ENCODE results near the gene CAMKK2.
"Not testable (repeated sequence)": the region's sequence is repeated elsewhere in the genome, so short reads cannot be mapped to it uniquely, and the experiment has no call there.

The CAMKK2 gene

DNA sequence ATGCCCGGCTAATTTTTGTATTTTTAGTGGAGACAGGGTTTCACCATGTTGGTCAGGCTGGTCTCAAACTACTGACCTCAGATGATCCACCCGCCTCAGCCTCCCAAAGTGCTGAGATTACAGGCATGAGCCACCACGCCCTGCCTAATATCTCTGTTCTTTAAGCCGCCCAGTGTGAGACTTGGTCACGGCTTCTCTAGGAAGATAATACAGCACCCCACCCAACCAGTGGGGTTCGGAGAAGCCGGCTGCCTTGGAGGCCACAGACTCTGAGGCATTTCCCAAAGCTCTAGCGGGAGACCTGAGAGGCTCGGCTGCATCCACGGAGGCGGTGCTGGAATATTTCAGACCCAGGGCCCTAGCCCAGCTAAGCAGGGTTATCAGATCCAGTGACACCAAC is 13.6 kb downstream of the CAMKK2 start:
- not testable (repeated sequence) for DNase-seq (ENCODE audit: low read depth); H3K4me3 ChIP-seq (ENCODE audit: low read depth, low read length)

DNA sequence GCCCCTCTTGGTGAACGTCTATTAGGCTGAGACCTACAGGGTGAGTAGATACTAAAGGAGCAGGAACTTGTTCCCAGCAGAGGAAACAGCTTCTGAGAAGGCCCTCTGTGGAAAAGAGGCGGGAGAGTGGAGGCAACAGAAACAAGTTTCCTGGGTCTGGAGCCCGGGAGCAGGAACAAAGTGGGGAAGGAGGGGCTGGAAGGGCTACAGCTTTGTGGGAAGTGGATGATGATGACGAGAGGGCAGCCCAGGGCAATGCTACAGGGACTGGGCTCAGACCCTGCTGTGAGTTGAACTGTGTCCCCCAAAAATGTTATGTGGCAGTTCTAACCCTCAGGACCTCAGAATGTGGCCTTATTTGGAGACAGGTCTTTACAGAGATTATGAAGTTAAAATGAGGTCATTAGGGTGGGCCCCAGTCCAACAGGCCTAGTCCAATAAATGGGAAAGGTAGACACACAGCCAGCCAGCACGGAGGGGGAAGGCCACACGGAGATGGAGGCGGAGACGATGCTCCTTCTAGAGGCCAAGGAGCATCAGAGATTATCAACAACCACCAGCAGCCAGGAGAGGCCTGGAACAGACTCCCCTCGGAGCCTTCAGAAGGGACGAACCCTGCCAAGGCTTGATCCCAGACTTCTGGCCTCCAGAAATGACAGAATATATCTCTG is 14.3 kb downstream of the CAMKK2 start:
- no peak overlapping the region for H3K4me3 ChIP-seq (ENCODE audit: low read depth, low read length)
- DNase-seq (ENCODE audit: low read depth): no peak

DNA sequence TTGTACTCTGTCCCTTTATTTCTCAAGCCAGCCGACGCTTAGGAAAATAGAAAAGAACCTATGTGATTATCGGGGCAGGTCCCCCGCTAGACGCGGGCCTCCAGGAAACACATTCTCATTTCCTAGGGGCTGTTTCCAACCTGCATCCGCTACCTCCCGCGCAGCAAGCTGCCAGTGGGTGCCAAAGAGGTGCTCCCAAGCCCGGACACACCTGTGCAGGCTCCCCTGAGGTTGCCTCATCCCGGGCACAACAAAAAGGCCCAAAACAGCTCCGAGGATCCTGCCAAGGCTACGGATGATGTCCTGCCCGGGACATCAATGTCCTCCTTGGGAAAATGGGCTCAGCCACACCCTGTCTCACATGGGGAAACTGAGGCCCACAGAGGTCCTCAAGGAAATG is 15.4 kb downstream of the CAMKK2 start:
- not testable (repeated sequence) for H3K4me3 ChIP-seq (ENCODE audit: low read depth, low read length); DNase-seq (ENCODE audit: low read depth)

DNA sequence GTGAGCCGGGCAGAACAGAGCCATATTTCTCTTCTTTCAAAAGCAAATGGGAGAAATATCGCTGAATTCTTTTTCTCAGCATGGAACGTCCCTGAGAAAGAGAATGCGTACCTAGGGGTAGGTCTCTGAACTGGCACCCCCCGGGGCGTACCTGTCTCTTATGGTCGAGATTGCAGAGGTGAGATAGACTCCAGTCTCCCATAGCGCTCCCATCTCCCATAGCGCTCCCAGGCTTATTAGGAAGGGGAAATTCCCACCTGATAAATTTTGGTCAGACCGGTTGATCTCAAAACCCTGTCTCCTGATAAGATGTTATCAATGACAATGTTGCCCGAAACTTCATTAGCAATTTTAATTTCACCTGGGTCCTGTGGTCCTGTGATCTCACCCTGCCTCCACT is 16.0 kb downstream of the CAMKK2 start:
- DNase-seq (ENCODE audit: low read depth); H3K4me3 ChIP-seq (ENCODE audit: low read depth, low read length): not testable (repeated sequence)

DNA sequence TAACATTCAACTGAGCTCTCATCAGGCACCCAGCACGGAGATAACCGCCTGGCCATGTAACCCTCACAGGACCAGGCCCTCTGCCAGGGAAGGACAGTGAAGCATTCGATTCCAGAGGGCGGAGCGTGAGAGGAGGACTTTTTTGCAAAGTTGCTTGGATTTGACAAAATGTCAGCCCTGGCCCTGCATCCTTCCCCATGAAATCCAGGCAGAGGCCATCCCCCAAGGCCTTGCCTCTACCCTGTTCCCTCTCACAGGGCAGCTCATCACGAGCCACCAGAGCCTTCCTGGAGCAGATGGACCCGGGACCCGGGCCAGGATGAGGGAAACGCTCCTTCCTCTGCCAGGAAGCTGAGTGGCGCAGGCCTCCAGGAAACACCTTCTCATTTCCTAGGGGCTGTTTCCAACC is 17.0 kb downstream of the CAMKK2 start:
- no peak overlapping the region for H3K4me3 ChIP-seq (ENCODE audit: low read depth, low read length)
- DNase-seq (ENCODE audit: low read depth): no peak

DNA sequence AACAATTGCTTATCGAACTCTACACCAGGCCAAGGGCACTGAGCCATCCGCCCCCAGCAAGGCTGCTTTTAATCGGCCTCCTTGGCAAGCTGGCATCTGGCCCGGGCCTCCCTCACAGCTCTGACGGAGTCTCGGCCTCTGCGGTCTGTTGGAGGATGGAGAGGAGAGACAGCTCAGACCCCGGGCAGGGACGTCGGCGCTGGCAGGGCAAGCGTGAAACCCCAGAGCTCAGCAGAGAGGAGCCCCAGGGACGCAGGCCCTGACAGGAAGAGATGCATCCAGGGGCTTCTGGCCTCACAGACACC is 17.5 kb downstream of the CAMKK2 start:
- no peak overlapping the region for H3K4me3 ChIP-seq (ENCODE audit: low read depth, low read length)
- DNase-seq (ENCODE audit: low read depth): no peak

DNA sequence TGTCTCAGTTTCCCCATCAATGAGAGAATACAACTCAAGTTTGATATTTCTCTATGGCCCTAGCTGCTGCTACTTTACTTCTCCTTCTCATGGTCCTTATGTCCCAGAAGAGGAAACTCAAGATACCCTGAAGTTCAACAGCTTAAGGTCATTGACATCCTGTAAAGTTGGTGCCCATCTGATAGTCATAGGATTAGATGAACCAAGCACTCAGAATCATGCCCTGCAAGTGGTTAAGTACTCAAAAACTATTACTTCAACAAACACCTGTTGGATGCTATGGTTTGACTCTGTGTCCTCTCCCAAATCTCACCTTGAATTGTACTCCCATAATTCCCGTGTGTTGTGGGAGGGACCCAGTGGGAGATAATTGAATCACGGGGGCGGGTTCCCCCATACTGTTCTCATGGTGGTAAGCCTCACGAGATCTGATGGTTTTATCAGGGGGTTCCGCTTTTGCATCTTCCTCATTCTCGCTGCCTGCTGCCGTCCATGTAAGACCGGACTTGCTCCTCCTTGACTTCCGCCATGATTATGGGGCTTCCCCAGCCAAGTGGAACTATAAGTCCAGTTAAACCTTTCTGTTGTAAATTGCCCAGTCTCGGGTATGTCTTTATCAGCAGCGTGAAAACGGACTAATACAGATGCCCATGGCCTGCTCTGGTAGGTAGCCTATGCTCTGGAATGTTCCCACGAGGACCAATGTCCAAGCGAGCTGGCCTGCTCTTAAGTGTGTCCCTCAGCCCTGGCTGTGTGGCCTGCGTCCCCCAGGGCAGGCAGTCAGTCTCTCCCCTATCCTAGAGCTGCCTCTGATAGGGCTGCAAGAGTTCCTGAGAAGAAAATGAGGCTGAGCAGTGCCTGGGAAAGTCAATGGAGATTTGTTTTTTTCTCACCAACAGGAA is 18.1 kb downstream of the CAMKK2 start:
- no peak for DNase-seq (ENCODE audit: low read depth)
- no peak overlapping the region for H3K4me3 ChIP-seq (ENCODE audit: low read depth, low read length)

DNA sequence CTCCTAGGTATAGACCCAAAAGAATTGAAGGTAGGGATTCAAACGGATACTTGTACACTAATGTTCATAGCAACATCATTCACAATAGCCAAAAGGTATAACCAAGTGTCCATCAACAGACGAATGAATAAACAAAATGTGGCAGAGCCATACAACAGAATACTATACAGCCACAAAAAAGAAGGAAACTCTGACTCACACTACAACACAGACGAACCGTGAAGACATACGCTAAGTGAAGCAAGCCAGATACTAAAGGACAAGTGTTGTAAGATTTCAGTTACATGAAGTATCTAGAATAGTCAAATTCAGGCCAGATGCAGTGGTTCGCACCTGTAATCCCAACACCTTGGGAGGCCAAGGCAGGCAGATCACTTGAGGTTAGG is 19.1 kb downstream of the CAMKK2 start:
- no peak for DNase-seq (ENCODE audit: low read depth)
- no peak overlapping the region for H3K4me3 ChIP-seq (ENCODE audit: low read depth, low read length)

DNA sequence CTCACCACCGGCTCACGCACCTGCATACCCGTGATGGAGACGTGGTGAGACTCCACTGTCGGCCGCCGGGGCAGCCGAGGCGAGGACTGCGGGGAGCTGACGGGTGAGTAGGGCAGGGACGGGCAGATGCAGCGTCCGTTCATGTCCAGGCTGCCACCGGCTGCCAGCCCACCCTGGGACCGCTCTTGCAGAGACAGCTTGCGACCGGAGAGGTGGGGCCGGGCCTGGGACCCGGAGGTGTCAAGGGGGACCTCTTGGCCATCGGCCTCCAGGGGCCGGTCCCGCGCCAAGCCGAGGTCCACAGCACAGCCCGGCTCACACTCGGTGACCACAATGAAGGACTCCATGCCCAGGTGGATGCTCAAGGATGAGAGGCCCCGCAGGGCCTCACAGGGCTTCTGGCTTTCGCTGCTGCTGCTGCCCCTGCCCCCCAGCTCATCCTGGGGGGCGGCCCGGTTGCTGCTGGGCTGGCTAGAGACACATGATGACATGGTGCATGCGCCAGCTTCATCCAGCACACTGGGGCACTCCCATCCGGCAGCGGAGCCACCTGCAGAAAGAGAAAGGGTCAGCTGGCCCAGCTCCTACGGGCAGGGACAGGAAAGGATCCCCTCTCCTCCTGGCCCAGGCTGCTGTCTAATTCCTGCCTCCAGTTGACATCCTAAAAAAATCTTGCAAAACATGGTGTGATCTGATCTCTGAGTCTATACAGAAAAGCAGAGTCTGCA is 22.3 kb downstream of the CAMKK2 start:
- H3K4me3 ChIP-seq (ENCODE audit: low read depth, low read length): no peak overlapping the region
- no peak for DNase-seq (ENCODE audit: low read depth)

DNA sequence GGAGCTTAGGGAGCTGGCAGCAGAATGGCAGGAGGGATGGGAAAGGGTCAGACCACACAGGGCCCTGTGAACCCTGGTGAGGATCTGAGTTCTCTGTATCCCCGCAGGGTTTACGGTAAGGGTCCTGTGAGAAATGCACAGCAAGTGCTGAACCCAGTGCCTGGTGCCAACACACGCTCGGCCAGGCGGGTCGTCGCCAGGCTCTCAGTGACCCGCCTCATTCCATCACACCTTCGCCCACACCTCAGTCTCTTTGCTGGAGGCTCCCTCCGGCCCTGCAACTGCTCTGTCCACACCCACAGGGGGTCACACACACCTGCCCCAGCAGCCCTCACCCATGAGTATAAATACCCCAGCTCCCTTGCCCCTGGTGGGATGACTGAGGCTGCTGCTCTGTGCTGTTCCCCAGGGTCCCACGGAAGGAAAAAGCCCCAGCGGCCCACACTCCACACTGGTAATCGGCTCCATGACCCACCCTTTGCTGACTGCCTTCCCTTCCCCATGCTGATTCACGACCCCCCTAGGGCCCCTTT is 23.1 kb downstream of the CAMKK2 start:
- H3K4me3 ChIP-seq (ENCODE audit: low read depth, low read length): no peak overlapping the region
- DNase-seq (ENCODE audit: low read depth): no peak

DNA sequence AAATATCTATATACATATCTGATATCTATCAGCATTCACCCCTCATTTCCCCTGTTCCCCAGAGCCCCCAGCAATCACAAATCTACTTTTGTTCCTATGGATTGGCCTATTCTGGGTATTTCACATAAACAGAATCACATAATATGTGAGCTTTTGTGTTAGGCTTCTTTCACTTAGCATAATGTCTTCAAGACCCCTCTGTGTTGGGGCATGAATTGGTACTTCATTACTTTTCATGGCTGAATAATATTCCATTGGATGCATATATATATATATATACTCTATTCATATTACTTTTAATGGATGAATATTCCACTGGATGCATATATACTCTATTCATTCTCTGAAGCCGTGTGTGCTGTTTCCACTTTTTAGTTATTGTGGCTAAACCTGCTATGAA is 28.7 kb downstream of the CAMKK2 start:
- no peak for DNase-seq (ENCODE audit: low read depth)
- no peak overlapping the region for H3K4me3 ChIP-seq (ENCODE audit: low read depth, low read length)

DNA sequence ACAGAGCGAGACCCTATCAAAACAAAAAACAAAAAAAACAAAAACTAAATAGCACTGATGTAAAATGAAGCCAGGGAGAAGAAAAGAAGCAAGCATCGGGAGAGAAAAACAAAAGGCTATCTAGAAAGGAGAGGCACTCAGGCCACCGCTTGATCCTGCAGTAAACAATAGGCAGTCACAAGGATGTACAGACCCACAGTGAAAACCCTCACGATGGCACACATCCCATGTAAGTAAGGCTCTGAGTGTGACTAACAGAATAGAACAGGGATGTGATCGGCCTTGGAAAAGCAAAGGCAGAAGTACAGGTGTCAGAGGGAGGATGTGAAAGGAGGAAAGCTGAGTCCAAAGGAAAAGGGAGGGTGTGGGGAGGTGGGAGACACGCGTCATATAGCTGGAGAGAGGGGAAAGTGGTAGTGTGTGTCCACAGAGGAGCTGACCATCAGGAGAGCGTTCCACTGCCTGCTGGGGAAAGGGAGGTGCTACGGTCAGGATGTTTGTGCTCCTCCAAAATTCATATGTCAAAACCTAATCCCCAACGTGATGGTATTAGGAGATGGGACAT is 31.5 kb downstream of the CAMKK2 start:
- no peak overlapping the region for H3K4me3 ChIP-seq (ENCODE audit: low read depth, low read length)
- DNase-seq (ENCODE audit: low read depth): no peak

DNA sequence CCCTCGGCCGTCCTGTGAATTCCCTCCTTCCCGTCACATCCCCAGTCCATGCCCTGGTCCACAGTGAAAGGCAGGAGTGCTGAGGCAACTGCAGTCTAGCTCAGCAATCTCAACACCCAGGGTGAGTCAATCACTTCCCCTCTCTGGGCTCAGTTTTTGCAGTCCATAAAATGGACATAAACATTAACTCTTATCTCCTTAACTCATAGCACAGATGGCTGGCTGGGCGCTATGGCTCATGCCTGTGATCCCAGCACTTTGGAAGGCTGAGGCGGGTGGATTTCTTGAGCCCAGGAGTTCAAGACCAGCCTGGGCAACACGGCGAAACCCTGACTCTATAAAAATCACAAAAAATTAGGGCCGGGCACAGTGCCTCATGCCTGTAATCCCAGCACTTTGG is 32.4 kb downstream of the CAMKK2 start:
- no peak for DNase-seq (ENCODE audit: low read depth)
- H3K4me3 ChIP-seq (ENCODE audit: low read depth, low read length): no peak overlapping the region

DNA sequence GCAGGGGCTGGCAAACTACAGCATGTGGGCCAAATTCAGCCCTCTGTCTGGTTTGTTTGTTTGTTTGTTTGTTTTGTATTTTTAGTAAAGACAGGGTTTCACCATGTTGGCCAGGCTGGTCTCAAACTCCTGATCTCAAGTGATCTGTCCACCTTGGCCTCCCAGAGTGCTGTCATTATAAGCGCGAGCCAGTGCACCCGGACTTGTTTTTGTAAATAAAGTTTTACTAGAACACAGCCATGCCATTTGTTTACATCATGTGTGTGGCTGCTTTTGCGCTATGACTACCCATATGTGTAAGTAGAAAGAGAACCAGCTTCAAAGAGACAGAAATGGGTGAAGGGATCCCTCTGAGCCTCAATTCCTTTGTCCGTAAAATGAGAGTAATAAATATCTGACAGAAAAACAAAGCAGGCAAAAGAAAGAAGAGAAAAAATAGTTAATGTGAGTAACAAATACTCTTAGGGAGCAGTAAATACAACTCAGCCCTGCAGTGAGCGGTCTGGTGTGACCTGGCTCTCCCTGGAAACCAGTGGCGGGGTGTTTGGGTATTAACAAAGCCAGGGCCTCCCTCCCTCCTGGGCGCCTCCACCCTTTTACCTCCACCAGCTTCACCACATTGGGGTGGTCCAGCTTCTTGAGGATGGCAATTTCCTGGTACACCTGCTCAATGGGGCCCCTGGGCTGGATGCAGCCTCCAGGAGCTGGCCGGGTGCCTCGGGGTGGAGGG is 33.1 kb downstream of the CAMKK2 start:
- H3K4me3 ChIP-seq (ENCODE audit: low read depth, low read length): no peak overlapping the region
- DNase-seq (ENCODE audit: low read depth): no peak

DNA sequence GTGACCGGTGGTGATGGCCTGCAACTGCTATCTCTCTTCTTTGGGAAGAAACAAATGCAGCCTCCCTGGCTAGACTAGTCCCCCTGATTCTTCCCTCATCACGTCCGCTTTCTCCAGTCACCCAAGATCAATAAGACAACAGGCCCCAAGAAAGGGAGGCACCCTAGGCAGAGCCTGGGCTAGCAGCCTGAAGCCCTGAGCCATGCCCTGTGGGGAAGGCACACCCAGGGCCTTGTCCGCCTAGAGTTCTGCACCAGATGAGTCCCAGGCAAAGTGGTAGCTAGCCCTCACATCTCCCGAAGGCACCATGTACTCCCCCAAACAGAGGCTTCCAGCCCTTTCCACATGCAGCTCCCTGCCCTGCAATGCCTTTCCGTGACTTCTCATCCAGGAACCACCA is 35.1 kb downstream of the CAMKK2 start:
- DNase-seq (ENCODE audit: low read depth): no peak
- no peak overlapping the region for H3K4me3 ChIP-seq (ENCODE audit: low read depth, low read length)

DNA sequence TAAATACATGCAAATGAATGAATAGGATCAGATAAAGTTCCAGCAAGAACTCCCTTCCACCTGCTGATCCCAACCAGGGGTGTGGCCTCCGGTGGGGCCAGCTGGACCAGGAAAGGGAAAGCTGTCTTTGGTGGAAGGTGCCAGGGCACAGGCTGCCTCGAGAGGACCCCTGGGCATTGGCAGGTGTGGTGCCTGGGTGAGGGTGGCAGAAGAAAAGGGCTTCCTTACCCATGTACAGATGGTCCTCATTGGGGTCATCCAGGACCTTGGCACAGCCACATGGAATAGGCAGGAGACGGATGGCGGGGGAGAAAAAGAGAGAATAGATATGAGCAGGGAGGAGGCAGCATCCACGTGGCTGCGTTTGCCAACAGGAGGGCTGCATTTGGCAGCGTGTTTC is 36.4 kb downstream of the CAMKK2 start:
- DNase-seq (ENCODE audit: low read depth): no peak
- no peak overlapping the region for H3K4me3 ChIP-seq (ENCODE audit: low read depth, low read length)

DNA sequence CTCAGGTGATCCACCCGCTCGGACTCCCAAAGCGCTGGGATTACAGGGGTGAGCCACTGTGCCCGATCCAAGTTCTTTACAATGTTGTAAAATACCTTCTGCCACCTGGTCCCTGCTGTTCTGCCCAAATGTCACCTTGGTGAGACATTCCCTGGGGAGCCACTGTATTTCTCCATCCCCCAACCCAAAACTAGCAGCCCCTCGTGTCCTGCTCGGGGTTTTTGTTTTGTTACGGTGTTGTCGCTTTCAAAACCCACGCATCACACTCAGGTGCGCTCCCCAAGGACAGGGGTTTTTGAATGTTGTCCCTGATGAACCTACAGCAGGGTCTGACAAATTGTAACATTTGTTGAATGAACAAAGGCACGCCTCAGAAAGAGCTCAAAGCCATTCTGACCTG is 37.4 kb downstream of the CAMKK2 start:
- H3K4me3 ChIP-seq (ENCODE audit: low read depth, low read length): no peak overlapping the region
- no peak for DNase-seq (ENCODE audit: low read depth)

DNA sequence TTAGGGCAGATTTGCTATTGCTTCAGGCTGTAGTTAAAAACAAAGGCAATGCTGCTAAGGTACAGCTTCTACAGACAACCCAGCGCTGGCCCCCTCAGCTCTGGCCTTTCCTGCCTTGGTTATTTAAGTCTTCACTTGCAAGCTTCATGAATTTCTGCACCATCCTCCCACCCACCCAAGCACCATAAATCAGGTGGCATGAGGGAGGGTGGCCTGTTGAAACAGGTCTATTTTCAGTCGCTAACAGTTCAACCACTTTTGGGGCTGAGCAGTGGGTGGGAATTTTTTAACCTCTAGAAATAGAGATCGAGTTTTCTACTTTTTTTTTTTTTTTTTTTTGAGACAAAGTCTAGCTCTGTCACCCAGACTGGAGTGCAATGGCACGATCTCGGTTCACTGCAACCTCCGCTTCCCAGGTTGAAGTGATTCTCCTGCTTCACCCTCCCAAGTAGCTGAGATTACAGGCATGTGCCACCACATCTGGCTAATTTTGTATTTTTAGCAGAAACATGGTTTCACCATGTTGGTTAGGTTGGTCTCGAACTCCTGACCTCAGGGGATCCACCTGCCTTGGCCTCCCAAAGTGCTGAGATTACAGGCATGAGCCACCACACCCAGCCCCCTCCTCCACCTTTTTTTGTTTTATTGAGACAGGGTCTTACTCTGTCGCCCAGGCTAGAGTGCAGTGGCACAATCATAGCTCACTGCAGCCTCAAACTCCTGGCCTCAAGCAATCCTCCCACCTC is 38.6 kb downstream of the CAMKK2 start:
- DNase-seq (ENCODE audit: low read depth): not testable (repeated sequence)

DNA sequence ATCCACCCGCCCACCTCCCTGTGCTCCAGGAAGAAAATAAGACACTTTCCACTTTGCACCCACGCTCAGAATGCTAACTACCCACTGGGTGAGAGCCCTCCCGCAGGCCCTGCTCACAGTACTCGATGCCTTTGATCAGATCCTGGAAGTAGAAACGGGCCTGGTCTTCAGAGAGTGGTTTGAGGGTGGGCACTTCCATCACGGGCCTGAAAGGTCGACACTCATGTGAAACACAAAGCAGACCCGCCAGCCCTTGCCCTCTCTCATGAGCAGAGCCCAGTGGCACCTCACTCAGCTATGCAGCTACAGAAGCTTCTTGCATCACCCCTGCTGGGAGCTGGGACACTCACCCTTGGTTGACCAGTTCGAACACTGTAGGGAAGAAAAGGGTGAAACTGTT is 41.1 kb downstream of the CAMKK2 start:
- H3K4me3 ChIP-seq (ENCODE audit: low read depth, low read length): no peak overlapping the region
- no peak for DNase-seq (ENCODE audit: low read depth)

More for the DNA sequence above, 38.6 kb downstream of the CAMKK2 start:
- not testable (repeated sequence) for H3K4me3 ChIP-seq (ENCODE audit: low read depth, low read length)

All from skeletal muscle cell (primary cell).